ENCODE measurements around the gene NACAD.
A peak's percentile ranks its signal among the peaks of the same experiment; 100 is the strongest.

NACAD gene

GRCh38 chr7:45068236-45069023, 20.3 kb downstream of the NACAD start:
- H3K9ac ChIP-seq (ENCODE audit: low read depth, low read length, poor library complexity) = no peak overlapping the region
- peaks cover 2% of the 10 kb centered on the region for H3K79me1 ChIP-seq (ENCODE audit: low read depth, low read length)
- peak overlapping the region in 1 of 2 donors; percentile 33 for H3K4me3 ChIP-seq (ENCODE audit: low read length in 2 of 2)
- no CpG with 5 or more reads among the region's 15 CpGs for WGBS, 2 donors (ENCODE audit: extremely low coverage in 2 of 2, insufficient read length in 2 of 2, insufficient replicate concordance in 1 of 2)
- H3K4ac ChIP-seq (ENCODE audit: low read length) = no peak overlapping the region
- no peak overlapping the region for H2BK120ac ChIP-seq (ENCODE audit: low read depth, low read length)
- no peaks in the 10 kb centered on the region for H3K4me1 ChIP-seq (ENCODE audit: control insufficient read depth in 2 of 2, insufficient read depth in 1 of 2, low read depth in 1 of 2, low read length in 2 of 2)
- H2BK15ac ChIP-seq (ENCODE audit: low read length) = no peak overlapping the region
- no peak overlapping the region for H3K18ac ChIP-seq (ENCODE audit: low read length)
- H3K4me2 ChIP-seq (ENCODE audit: insufficient read depth, low read length, poor library complexity, severe bottlenecking) = no peak overlapping the region
- H2BK5ac ChIP-seq (ENCODE audit: low read length) = no peak overlapping the region
- H3K14ac ChIP-seq (ENCODE audit: low read length) = no peak overlapping the region
- H2AK5ac ChIP-seq (ENCODE audit: low read depth, low read length) = no peak overlapping the region
- H3K9me3 ChIP-seq (replicated peaks in 1 of 2; ENCODE audit: control insufficient read depth in 2 of 2, insufficient read depth in 1 of 2, low read depth in 1 of 2, low read length in 2 of 2) = peaks cover 0 to 4% of the 10 kb centered on the region in 2 donors
- no peaks in the 10 kb centered on the region for H3K27me3 ChIP-seq (ENCODE audit: control insufficient read depth in 3 of 3, insufficient read depth in 3 of 3, low read depth in 1 of 3, low read length in 3 of 3)
- no peak overlapping the region for H4K8ac ChIP-seq (ENCODE audit: low read depth, low read length)
- no peak overlapping the region for H2AFZ ChIP-seq (ENCODE audit: low read length)
- H2BK12ac ChIP-seq (ENCODE audit: low read length) = no peak overlapping the region
- DNase-seq (ENCODE audit: low spot score) = no peak
- peaks cover 50 to 91% of the 10 kb centered on the region in 2 donors for H3K36me3 ChIP-seq (replicated peaks in 1 of 2; ENCODE audit: control insufficient read depth in 2 of 2, insufficient read depth in 2 of 2, low read length in 2 of 2)
- no peak overlapping the region for H4K91ac ChIP-seq (ENCODE audit: low read depth, low read length, poor library complexity)
- no peak overlapping the region for H3K27ac ChIP-seq (replicated peaks; ENCODE audit: low read length)
- H3K23ac ChIP-seq (ENCODE audit: low read depth, low read length, poor library complexity) = no peak overlapping the region

GRCh38 chr7:45067582-45067981, 21.2 kb downstream of the NACAD start:
- H3K14ac ChIP-seq (ENCODE audit: low read length) = no peak overlapping the region
- no peaks in the 10 kb centered on the region for H3K4me1 ChIP-seq (ENCODE audit: control insufficient read depth in 2 of 2, insufficient read depth in 1 of 2, low read depth in 1 of 2, low read length in 2 of 2)
- no peak overlapping the region for H3K18ac ChIP-seq (ENCODE audit: low read length)
- no peak overlapping the region for H2BK15ac ChIP-seq (ENCODE audit: low read length)
- H2AFZ ChIP-seq (ENCODE audit: low read length) = no peak overlapping the region
- no peak overlapping the region for H4K91ac ChIP-seq (ENCODE audit: low read depth, low read length, poor library complexity)
- no peak overlapping the region for H2BK12ac ChIP-seq (ENCODE audit: low read length)
- DNase-seq (ENCODE audit: low spot score) = no peak
- no peak overlapping the region for H3K9ac ChIP-seq (ENCODE audit: low read depth, low read length, poor library complexity)
- H3K4ac ChIP-seq (ENCODE audit: low read length) = no peak overlapping the region
- no peak overlapping the region for H2BK5ac ChIP-seq (ENCODE audit: low read length)
- H3K36me3 ChIP-seq (replicated peaks in 1 of 2; ENCODE audit: control insufficient read depth in 2 of 2, insufficient read depth in 2 of 2, low read length in 2 of 2) = peaks cover 42 to 88% of the 10 kb centered on the region in 2 donors
- H3K79me1 ChIP-seq (ENCODE audit: low read depth, low read length) = no peaks in the 10 kb centered on the region
- no peak overlapping the region for H2BK120ac ChIP-seq (ENCODE audit: low read depth, low read length)
- WGBS, 2 donors (ENCODE audit: extremely low coverage in 2 of 2, insufficient read length in 2 of 2, insufficient replicate concordance in 1 of 2) = no CpG with 5 or more reads among the region's 3 CpGs
- no peak overlapping the region for H3K4me3 ChIP-seq (ENCODE audit: low read length in 2 of 2)
- H3K27me3 ChIP-seq (ENCODE audit: control insufficient read depth in 3 of 3, insufficient read depth in 3 of 3, low read depth in 1 of 3, low read length in 3 of 3) = no peaks in the 10 kb centered on the region
- H3K27ac ChIP-seq (replicated peaks; ENCODE audit: low read length) = no peak overlapping the region
- H4K8ac ChIP-seq (ENCODE audit: low read depth, low read length) = no peak overlapping the region
- H3K4me2 ChIP-seq (ENCODE audit: insufficient read depth, low read length, poor library complexity, severe bottlenecking) = no peak overlapping the region
- peaks cover 0 to 2% of the 10 kb centered on the region in 2 donors for H3K9me3 ChIP-seq (replicated peaks in 1 of 2; ENCODE audit: control insufficient read depth in 2 of 2, insufficient read depth in 1 of 2, low read depth in 1 of 2, low read length in 2 of 2)
- H2AK5ac ChIP-seq (ENCODE audit: low read depth, low read length) = no peak overlapping the region
- no peak overlapping the region for H3K23ac ChIP-seq (ENCODE audit: low read depth, low read length, poor library complexity)

GRCh38 chr7:45066409-45066808, 22.4 kb downstream of the NACAD start:
- no peak overlapping the region for H2AFZ ChIP-seq (ENCODE audit: low read length)

GRCh38 chr7:45065031-45065995, 23.5 kb downstream of the NACAD start:
- H3K9me3 ChIP-seq (replicated peaks in 1 of 2; ENCODE audit: control insufficient read depth in 2 of 2, insufficient read depth in 1 of 2, low read depth in 1 of 2, low read length in 2 of 2) = peaks cover 0 to 2% of the 10 kb centered on the region in 2 donors
- H2BK120ac ChIP-seq (ENCODE audit: low read depth, low read length) = no peak overlapping the region
- H2AK5ac ChIP-seq (ENCODE audit: low read depth, low read length) = no peak overlapping the region
- no peak for DNase-seq (ENCODE audit: low spot score)
- no peak overlapping the region for H3K18ac ChIP-seq (ENCODE audit: low read length)
- H3K27ac ChIP-seq (replicated peaks; ENCODE audit: low read length) = no peak overlapping the region
- no CpG with 5 or more reads among the region's 12 CpGs for WGBS, 2 donors (ENCODE audit: extremely low coverage in 2 of 2, insufficient read length in 2 of 2, insufficient replicate concordance in 1 of 2)
- no peak overlapping the region for H2BK5ac ChIP-seq (ENCODE audit: low read length)
- no peak overlapping the region for H4K91ac ChIP-seq (ENCODE audit: low read depth, low read length, poor library complexity)
- no peak overlapping the region for H3K14ac ChIP-seq (ENCODE audit: low read length)
- H2BK12ac ChIP-seq (ENCODE audit: low read length) = no peak overlapping the region
- peaks cover 36 to 68% of the 10 kb centered on the region in 2 donors for H3K36me3 ChIP-seq (replicated peaks in 1 of 2; ENCODE audit: control insufficient read depth in 2 of 2, insufficient read depth in 2 of 2, low read length in 2 of 2)
- H3K9ac ChIP-seq (ENCODE audit: low read depth, low read length, poor library complexity) = no peak overlapping the region
- no peak overlapping the region for H3K4me2 ChIP-seq (ENCODE audit: insufficient read depth, low read length, poor library complexity, severe bottlenecking)
- H2AFZ ChIP-seq (ENCODE audit: low read length) = no peak overlapping the region
- H2BK15ac ChIP-seq (ENCODE audit: low read length) = no peak overlapping the region
- no peak overlapping the region for H4K8ac ChIP-seq (ENCODE audit: low read depth, low read length)
- H3K4me1 ChIP-seq (ENCODE audit: control insufficient read depth in 2 of 2, insufficient read depth in 1 of 2, low read depth in 1 of 2, low read length in 2 of 2) = no peaks in the 10 kb centered on the region
- no peak overlapping the region for H3K4ac ChIP-seq (ENCODE audit: low read length)
- no peak overlapping the region for H3K4me3 ChIP-seq (ENCODE audit: low read length in 2 of 2)
- H3K23ac ChIP-seq (ENCODE audit: low read depth, low read length, poor library complexity) = no peak overlapping the region
- no peaks in the 10 kb centered on the region for H3K79me1 ChIP-seq (ENCODE audit: low read depth, low read length)
- H3K27me3 ChIP-seq (ENCODE audit: control insufficient read depth in 3 of 3, insufficient read depth in 3 of 3, low read depth in 1 of 3, low read length in 3 of 3) = no peaks in the 10 kb centered on the region

More at GRCh38 chr7:45066409-45066808, 22.4 kb downstream of the NACAD start:
- H2BK120ac ChIP-seq (ENCODE audit: low read depth, low read length) = no peak overlapping the region
- peaks cover 0 to 2% of the 10 kb centered on the region in 2 donors for H3K9me3 ChIP-seq (replicated peaks in 1 of 2; ENCODE audit: control insufficient read depth in 2 of 2, insufficient read depth in 1 of 2, low read depth in 1 of 2, low read length in 2 of 2)
- H3K4me1 ChIP-seq (ENCODE audit: control insufficient read depth in 2 of 2, insufficient read depth in 1 of 2, low read depth in 1 of 2, low read length in 2 of 2) = no peaks in the 10 kb centered on the region
- no peak overlapping the region for H2BK5ac ChIP-seq (ENCODE audit: low read length)
- H3K4me3 ChIP-seq (ENCODE audit: low read length in 2 of 2) = peak overlapping the region in 1 of 2 donors; percentile 64
- no peak overlapping the region for H4K91ac ChIP-seq (ENCODE audit: low read depth, low read length, poor library complexity)
- no peaks in the 10 kb centered on the region for H3K27me3 ChIP-seq (ENCODE audit: control insufficient read depth in 3 of 3, insufficient read depth in 3 of 3, low read depth in 1 of 3, low read length in 3 of 3)
- H3K4me2 ChIP-seq (ENCODE audit: insufficient read depth, low read length, poor library complexity, severe bottlenecking) = no peak overlapping the region
- no peak overlapping the region for H2BK12ac ChIP-seq (ENCODE audit: low read length)
- no CpG with 5 or more reads among the region's 7 CpGs for WGBS, 2 donors (ENCODE audit: extremely low coverage in 2 of 2, insufficient read length in 2 of 2, insufficient replicate concordance in 1 of 2)
- no peak overlapping the region for H3K4ac ChIP-seq (ENCODE audit: low read length)
- peak overlapping the region; percentile 3 for H3K9ac ChIP-seq (ENCODE audit: low read depth, low read length, poor library complexity)
- no peak overlapping the region for H3K18ac ChIP-seq (ENCODE audit: low read length)
- H3K36me3 ChIP-seq (replicated peaks in 1 of 2; ENCODE audit: control insufficient read depth in 2 of 2, insufficient read depth in 2 of 2, low read length in 2 of 2) = peaks cover 39 to 79% of the 10 kb centered on the region in 2 donors
- no peak for DNase-seq (ENCODE audit: low spot score)
- no peak overlapping the region for H2BK15ac ChIP-seq (ENCODE audit: low read length)
- H4K8ac ChIP-seq (ENCODE audit: low read depth, low read length) = no peak overlapping the region
- H3K79me1 ChIP-seq (ENCODE audit: low read depth, low read length) = no peaks in the 10 kb centered on the region
- no peak overlapping the region for H3K27ac ChIP-seq (replicated peaks; ENCODE audit: low read length)
- no peak overlapping the region for H2AK5ac ChIP-seq (ENCODE audit: low read depth, low read length)
- peak overlapping the region; percentile 18 for H3K23ac ChIP-seq (ENCODE audit: low read depth, low read length, poor library complexity)
- H3K14ac ChIP-seq (ENCODE audit: low read length) = no peak overlapping the region

All from neuronal stem cell (in vitro differentiated cells).